Lower leg skin (tissue), 3 donors: ENCODE measurements around the gene PHF21A.

Experiments used
- POLR2A ChIP-seq, 2 donors: fragments of 450-650 bp; IDR thresholded peaks; one replicate each; pipeline ENCODE4 v1.6.1; 2016 to 2017; ENCODE audit warnings: antibody characterized with exemption in 2 of 2, mild to moderate bottlenecking in 1 of 2, moderate library complexity in 1 of 2
- TF ChIP-seq, protein P1 (sequence below), 3 donors: fragments of 450-650 bp; IDR thresholded peaks; one replicate each; pipeline ENCODE4 v1.5.1; 2016; ENCODE audit warnings: antibody characterized with exemption in 3 of 3, mild to moderate bottlenecking in 3 of 3, moderate library complexity in 2 of 3

DNA sequence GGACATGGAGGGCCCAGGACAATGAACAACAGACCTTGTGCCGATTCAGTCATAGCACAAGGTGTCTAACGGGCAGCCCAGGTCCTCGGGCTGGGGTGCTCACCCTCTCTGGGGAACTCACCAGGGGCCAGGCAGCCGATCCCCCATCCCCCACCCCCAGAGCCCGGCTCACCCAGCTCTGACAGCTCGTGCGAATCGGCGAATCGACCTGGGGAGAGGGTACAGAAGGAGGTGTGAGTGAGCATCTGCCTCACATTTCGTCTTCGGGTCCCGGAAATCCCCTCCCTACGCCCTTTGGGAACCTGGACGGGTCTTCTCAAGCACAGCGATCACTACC lies 204.0 kb downstream of the PHF21A start:
- TF ChIP-seq, protein P1, sequence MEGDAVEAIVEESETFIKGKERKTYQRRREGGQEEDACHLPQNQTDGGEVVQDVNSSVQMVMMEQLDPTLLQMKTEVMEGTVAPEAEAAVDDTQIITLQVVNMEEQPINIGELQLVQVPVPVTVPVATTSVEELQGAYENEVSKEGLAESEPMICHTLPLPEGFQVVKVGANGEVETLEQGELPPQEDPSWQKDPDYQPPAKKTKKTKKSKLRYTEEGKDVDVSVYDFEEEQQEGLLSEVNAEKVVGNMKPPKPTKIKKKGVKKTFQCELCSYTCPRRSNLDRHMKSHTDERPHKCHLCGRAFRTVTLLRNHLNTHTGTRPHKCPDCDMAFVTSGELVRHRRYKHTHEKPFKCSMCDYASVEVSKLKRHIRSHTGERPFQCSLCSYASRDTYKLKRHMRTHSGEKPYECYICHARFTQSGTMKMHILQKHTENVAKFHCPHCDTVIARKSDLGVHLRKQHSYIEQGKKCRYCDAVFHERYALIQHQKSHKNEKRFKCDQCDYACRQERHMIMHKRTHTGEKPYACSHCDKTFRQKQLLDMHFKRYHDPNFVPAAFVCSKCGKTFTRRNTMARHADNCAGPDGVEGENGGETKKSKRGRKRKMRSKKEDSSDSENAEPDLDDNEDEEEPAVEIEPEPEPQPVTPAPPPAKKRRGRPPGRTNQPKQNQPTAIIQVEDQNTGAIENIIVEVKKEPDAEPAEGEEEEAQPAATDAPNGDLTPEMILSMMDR (IDR thresholded peaks at IDR 0.05): no peak
- no peak for TF ChIP-seq POLR2A (IDR thresholded peaks at IDR 0.05)
